Sigmoid colon (tissue), 4 donors: ENCODE measurements around the gene SEL1L.

ENCODE experiments used
- EP300 ChIP-seq, 4 donors: sonication (generic); formaldehyde crosslinking; IDR thresholded peaks; one replicate each; pipeline ENCODE4 v1.6.1; 2017; ENCODE audit warnings: antibody characterized with exemption in 4 of 4
- POLR2A ChIP-seq, 2 donors: fragments of 450-650 bp; IDR thresholded peaks; one replicate each; pipeline ENCODE4 v1.6.1; 2016; ENCODE audit warnings: antibody characterized with exemption in 2 of 2, mild to moderate bottlenecking in 2 of 2, moderate library complexity in 2 of 2
- TF ChIP-seq, protein P1 (sequence below), 4 experiments: fragments of 450-650 bp in 3 of 4; fragments of 200-600 bp in 1 of 4; IDR thresholded peaks; one replicate each; pipeline ENCODE4 v1.5.1; 2016 to 2019; ENCODE audit warnings: antibody characterized with exemption in 4 of 4, mild to moderate bottlenecking in 3 of 4, moderate library complexity in 2 of 4

DNA sequence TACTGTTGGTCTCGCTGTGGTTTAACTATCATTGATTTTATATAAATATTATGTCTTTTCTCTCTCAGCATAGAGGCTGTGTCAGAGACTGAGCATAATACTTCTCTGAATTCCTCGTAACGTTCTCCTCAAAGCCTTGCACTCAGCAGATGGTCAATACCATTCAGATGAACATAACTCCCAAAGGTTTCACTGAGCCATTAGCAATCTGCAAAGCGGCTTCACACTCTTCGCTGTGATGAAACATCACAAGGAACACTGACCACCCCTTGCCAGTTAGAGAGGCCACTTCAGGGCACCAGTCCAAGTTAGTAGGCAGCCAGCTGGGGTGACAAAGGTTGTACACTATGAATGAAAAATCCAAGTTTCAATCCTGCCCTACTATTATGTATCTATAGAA, 103.4 kb downstream of the SEL1L start:
- no peak for TF ChIP-seq POLR2A (IDR thresholded peaks at IDR 0.05)
- TF ChIP-seq, protein P1, sequence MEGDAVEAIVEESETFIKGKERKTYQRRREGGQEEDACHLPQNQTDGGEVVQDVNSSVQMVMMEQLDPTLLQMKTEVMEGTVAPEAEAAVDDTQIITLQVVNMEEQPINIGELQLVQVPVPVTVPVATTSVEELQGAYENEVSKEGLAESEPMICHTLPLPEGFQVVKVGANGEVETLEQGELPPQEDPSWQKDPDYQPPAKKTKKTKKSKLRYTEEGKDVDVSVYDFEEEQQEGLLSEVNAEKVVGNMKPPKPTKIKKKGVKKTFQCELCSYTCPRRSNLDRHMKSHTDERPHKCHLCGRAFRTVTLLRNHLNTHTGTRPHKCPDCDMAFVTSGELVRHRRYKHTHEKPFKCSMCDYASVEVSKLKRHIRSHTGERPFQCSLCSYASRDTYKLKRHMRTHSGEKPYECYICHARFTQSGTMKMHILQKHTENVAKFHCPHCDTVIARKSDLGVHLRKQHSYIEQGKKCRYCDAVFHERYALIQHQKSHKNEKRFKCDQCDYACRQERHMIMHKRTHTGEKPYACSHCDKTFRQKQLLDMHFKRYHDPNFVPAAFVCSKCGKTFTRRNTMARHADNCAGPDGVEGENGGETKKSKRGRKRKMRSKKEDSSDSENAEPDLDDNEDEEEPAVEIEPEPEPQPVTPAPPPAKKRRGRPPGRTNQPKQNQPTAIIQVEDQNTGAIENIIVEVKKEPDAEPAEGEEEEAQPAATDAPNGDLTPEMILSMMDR (IDR thresholded peaks at IDR 0.05) = no peak
- TF ChIP-seq EP300 (IDR thresholded peaks at IDR 0.05) = no peak
